A673 (cell line): ENCODE data around the gene SLC6A18.

Experiments
- CTCF ChIP-seq: fragments of 300-800, 200-600 bp; sonication (generic); conservative IDR thresholded peaks from 2 replicates; pipeline ENCODE4 v1.5.1; 2017; ENCODE audit warnings: low read depth, mild to moderate bottlenecking, antibody characterized with exemption, low read length, moderate library complexity, mixed read lengths
- EZH2 ChIP-seq: fragments of 200-600 bp; sonication (generic); IDR thresholded peaks from 2 replicates; pipeline ENCODE4 v1.6.1; 2017; ENCODE audit warnings: borderline replicate concordance, low read depth, mild to moderate bottlenecking, mixed read lengths, antibody characterized with exemption, low read length; ENCODE audit not compliant: poor library complexity, severe bottlenecking

GRCh38 chr5:1293416-1294205 is 68.4 kb downstream of the SLC6A18 start:
- TF ChIP-seq CTCF (no peak), EZH2 (no peak)
